Measurements from ENCODE around the gene BAZ2B.

Gene BAZ2B

DNA sequence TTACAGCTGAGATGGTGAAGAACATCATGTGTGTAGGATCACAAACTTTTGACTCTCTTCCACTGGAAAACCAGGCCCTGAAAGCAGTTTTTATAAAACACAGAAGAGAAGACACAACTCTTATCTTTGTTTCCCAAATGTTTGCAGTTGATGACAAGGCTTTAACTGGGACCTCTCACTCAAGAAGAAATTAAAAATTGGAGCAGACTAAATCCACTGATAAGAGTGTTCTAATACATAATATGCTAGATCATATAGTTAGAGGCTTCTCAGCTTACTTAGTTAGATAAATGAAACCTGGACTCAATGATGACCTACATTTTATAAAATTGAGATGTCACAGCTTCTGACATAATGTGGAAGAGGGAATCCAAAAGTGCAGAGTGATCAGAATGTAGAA is 171.6 kb downstream of the BAZ2B start:
- Histone ChIP-seq H3K9ac (ENCODE audit: low read length) (no peak overlapping the region), H3K36me3 (replicated peaks; ENCODE audit: insufficient read depth, low read length) (no peaks in the 10 kb centered on the region), H3K27me3 (replicated peaks; ENCODE audit: insufficient read depth, low read length) (no peaks in the 10 kb centered on the region), H3K4me2 (ENCODE audit: low read depth, low read length) (no peak overlapping the region), H3K9me2 (replicated peaks; ENCODE audit: insufficient read depth, low read length) (no peaks in the 10 kb centered on the region), H3K79me2 (ENCODE audit: low read length) (no peaks in the 10 kb centered on the region), H3K4me3 (ENCODE audit: low read length) (no peak overlapping the region), H2AFZ (ENCODE audit: low read length) (no peak overlapping the region), H4K20me1 (ENCODE audit: insufficient read depth, low read length) (no peaks in the 10 kb centered on the region), H3K27ac (ENCODE audit: low read length) (no peak overlapping the region; the same call in 1 of the 2 replicates), H3K4me1 (ENCODE audit: low read length) (peaks cover 10% of the 10 kb centered on the region), H3K9me3 (replicated peaks; ENCODE audit: insufficient read depth, low read length) (no peaks in the 10 kb centered on the region), H3F3A (ENCODE audit: insufficient read depth, low read length) (no peaks in the 10 kb centered on the region)
- TF ChIP-seq EZH2phosphoT487 (IDR thresholded peaks at IDR 0.05; ENCODE audit: low read length), result no peak
- TF ChIP-seq, protein P1, sequence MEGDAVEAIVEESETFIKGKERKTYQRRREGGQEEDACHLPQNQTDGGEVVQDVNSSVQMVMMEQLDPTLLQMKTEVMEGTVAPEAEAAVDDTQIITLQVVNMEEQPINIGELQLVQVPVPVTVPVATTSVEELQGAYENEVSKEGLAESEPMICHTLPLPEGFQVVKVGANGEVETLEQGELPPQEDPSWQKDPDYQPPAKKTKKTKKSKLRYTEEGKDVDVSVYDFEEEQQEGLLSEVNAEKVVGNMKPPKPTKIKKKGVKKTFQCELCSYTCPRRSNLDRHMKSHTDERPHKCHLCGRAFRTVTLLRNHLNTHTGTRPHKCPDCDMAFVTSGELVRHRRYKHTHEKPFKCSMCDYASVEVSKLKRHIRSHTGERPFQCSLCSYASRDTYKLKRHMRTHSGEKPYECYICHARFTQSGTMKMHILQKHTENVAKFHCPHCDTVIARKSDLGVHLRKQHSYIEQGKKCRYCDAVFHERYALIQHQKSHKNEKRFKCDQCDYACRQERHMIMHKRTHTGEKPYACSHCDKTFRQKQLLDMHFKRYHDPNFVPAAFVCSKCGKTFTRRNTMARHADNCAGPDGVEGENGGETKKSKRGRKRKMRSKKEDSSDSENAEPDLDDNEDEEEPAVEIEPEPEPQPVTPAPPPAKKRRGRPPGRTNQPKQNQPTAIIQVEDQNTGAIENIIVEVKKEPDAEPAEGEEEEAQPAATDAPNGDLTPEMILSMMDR (IDR thresholded peaks at IDR 0.05; ENCODE audit: low read length), result no peak
- no peak for TF ChIP-seq EZH2 (optimal IDR thresholded peaks at IDR 0.05; ENCODE audit: low read depth, low read length)
- DNase-seq, result no peak

DNA sequence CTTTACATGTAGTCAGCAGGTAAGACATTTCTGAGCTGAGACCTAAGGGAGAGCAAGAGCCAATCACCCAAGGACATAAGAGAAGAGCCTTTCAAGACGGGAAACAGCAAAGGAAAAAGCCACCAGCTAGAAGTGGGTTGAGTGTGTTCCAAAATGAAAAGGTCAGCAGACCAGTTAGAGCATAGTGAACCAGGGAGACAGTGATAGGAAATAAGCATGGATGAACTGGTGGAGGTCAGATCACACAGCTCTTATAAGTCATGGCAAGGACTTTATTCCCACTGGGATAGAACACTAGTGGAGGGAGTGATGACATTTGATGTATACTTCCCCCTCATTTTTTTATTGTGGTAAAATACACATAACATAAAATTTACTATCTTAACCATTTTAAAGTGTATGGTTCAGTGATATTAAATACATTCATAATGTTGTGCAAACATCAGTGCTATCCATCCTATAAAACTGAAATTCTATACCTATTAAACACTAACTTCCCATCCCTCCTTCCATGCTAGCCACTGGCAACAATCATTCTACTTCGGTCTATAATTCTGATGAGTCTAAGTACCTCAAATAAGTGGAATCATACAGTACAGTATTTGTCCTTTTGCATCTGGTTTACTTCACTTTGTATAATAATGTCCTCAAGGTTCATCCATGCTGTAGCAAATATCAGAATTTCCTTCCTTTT is 174.0 kb downstream of the BAZ2B start:
- Histone ChIP-seq H3K4me2 (ENCODE audit: low read depth, low read length) (no peak overlapping the region), H3K9me2 (replicated peaks; ENCODE audit: insufficient read depth, low read length) (no peaks in the 10 kb centered on the region), H3K9me3 (replicated peaks; ENCODE audit: insufficient read depth, low read length) (no peaks in the 10 kb centered on the region), H3K9ac (ENCODE audit: low read length) (no peak overlapping the region), H3K27ac (ENCODE audit: low read length) (no peak overlapping the region), H3K36me3 (replicated peaks; ENCODE audit: insufficient read depth, low read length) (no peaks in the 10 kb centered on the region; the same call in 1 of the 2 replicates), H3K27me3 (replicated peaks; ENCODE audit: insufficient read depth, low read length) (no peaks in the 10 kb centered on the region), H3F3A (ENCODE audit: insufficient read depth, low read length) (no peaks in the 10 kb centered on the region), H3K79me2 (ENCODE audit: low read length) (no peaks in the 10 kb centered on the region), H2AFZ (ENCODE audit: low read length) (no peak overlapping the region), H3K4me3 (ENCODE audit: low read length) (no peak overlapping the region), H4K20me1 (ENCODE audit: insufficient read depth, low read length) (no peaks in the 10 kb centered on the region), H3K4me1 (ENCODE audit: low read length) (peaks cover 10% of the 10 kb centered on the region)
- TF ChIP-seq EZH2phosphoT487 (IDR thresholded peaks at IDR 0.05; ENCODE audit: low read length) (no peak), EZH2 (optimal IDR thresholded peaks at IDR 0.05; ENCODE audit: low read depth, low read length) (no peak)
- TF ChIP-seq, protein P1 (IDR thresholded peaks at IDR 0.05; ENCODE audit: low read length), result no peak
- no peak for DNase-seq

DNA sequence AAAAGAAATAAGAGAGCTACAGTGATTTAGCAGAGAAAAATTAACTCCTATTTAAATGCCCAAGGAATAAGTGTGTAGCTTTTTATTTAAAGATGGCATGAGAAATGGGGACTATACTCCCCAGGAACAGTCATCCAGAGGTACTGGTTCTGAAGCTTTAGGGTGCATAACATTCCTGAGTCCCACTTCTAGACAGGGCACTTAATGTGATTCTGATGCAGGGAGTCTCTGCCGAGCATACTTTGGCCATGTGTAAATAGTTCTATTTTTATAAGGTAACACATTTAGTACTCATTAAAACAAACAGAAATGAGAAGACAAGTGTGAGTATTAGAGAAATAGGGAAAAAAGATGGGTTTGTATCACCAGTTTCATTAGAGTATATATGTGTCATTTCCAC is 175.2 kb downstream of the BAZ2B start:
- Histone ChIP-seq H3K36me3 (replicated peaks; ENCODE audit: insufficient read depth, low read length) (no peaks in the 10 kb centered on the region; the same call in 1 of the 2 replicates), H3K27ac (ENCODE audit: low read length) (no peak overlapping the region), H3K4me3 (ENCODE audit: low read length) (no peak overlapping the region), H3K9me3 (replicated peaks; ENCODE audit: insufficient read depth, low read length) (no peaks in the 10 kb centered on the region), H3F3A (ENCODE audit: insufficient read depth, low read length) (no peaks in the 10 kb centered on the region), H3K9me2 (replicated peaks; ENCODE audit: insufficient read depth, low read length) (no peaks in the 10 kb centered on the region), H3K27me3 (replicated peaks; ENCODE audit: insufficient read depth, low read length) (no peaks in the 10 kb centered on the region), H3K79me2 (ENCODE audit: low read length) (no peaks in the 10 kb centered on the region), H2AFZ (ENCODE audit: low read length) (no peak overlapping the region), H3K4me2 (ENCODE audit: low read depth, low read length) (no peak overlapping the region), H3K9ac (ENCODE audit: low read length) (no peak overlapping the region), H3K4me1 (ENCODE audit: low read length) (peaks cover 9% of the 10 kb centered on the region), H4K20me1 (ENCODE audit: insufficient read depth, low read length) (no peaks in the 10 kb centered on the region)
- no peak for TF ChIP-seq EZH2 (optimal IDR thresholded peaks at IDR 0.05; ENCODE audit: low read depth, low read length)
- TF ChIP-seq, protein P1 (IDR thresholded peaks at IDR 0.05; ENCODE audit: low read length), result no peak
- DNase-seq, result no peak

Data from MM.1S (cell line).